Glomerular endothelial cell (primary cell): ENCODE measurements around the gene GALNT1. TPM values are rescaled to one million over a fixed set of nuclear protein-coding genes. Genes with fewer than 3 reads are reported as not detected.

ENCODE experiments used
- DNase-seq: peaks from one replicate; pipeline ENCODE4 v3.0.0-alpha.2; 2011; ENCODE audit warnings: low read depth, low spot score; ENCODE audit errors: extremely low read depth
- total RNA-seq: library from RNA; depleted of rRNA; stranded (reverse); fragments of >200 nt; gene quantifications from 2 replicates; pipeline ENCODE4 v1.2.3, GENCODE V29; 2015

GALNT1 gene
- total RNA-seq, 1 donor from 2014 or later: 183 TPM

DNA sequence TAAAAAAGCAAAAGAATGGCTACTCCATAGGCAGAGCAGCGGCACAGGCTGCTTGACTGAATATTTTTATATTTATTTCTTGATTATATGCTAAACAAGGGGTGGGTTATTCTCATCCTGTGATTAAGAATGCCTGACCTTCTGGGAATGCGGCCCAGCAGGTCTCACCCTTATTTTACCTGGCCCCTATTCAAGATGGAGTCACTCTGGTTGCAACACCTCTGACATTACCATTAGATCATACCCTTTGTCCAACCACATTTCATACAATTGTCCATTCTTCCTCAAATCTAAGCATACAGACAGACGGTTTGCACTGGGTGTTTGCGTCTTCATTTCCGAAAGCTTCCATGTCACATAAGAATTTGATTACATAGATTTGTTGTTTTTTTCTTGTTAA, 168.2 kb downstream of the GALNT1 start:
- DNase-seq: no peak

DNA sequence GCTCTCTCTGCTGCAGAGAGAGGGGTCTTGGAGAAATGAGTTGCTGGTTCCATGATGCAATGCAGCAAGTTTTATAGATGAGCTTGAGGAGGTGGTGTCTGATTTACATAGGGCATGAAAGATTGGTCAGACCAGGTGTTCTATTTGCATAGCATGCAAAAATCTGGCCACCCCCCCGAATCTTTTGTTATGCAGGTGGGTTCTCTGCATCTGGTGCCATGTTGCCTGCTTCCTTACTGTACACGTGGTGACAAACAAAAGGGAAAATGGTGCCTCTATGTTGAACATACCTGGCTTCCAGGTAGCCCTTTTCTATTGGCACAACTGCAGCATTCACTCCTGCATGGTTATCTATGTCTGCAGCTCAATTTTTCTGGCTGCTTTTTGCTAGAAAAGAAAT, 169.4 kb downstream of the GALNT1 start:
- no peak for DNase-seq

DNA sequence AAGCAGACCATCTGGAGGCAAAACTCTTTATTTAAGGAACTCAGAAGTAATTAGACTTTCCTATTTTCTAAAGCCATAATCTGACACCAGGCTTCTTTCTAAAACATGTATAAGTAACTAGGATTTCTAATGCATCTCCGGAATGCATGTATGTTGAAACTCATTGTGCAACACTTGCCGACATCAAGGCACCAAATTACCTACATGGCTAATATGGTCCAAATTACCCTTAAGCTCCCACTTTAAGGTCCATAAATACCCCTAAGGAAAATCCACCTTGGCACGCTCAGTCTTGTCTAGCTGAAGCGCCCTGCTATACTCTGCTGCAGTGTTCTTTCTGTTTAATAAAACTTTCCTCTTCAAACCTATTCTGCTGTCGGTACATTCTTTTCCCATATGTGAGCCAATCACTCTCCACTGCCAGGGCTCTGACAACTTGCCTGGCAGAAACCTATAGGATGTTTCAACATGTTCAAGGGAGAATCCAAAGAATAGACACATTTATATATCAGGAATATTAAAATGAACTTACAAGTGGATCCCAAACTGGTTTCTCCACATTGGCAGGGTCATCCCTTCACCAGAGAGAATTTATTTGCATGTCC, 171.9 kb downstream of the GALNT1 start:
- no peak for DNase-seq

DNA sequence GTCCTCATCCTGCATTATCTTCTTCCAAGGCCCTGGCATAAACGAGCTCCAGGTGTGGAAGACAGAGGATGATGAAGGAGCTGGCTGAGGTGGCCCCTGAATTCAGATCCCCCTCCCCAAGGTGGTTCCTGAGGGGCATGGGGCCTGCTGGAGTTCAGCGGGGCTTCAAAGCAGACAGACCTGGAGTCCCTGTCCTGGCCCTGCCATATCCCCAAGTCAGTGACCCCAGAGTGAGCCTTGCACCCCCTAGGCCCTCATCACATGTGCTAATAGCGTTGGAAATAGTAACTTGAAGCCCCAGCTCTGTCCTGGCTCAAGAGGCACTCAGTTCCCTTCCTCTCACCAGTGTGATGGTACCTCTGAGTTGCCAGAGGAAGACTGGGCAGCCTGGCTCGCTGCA, 172.9 kb downstream of the GALNT1 start:
- no peak for DNase-seq

DNA sequence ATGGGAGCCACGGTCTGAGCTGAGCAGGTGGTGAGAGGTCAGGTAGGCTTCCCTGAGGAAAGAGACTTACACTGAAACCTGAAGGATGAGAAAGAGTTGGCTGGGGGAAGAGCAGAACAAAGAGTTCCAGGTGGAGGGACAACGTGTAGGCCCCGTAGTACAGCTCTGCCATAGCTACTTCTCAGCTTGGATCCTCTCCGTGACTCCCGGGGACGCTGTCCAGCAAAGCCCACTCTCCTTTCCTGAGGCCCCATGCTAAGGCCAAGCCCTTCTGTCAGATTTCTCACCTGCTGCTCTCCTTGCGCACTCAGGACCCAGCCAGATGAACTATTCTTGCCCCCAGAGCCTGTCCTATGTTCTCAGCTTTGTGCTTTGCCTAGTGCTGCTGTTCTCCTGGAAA, 173.8 kb downstream of the GALNT1 start:
- no peak for DNase-seq

DNA sequence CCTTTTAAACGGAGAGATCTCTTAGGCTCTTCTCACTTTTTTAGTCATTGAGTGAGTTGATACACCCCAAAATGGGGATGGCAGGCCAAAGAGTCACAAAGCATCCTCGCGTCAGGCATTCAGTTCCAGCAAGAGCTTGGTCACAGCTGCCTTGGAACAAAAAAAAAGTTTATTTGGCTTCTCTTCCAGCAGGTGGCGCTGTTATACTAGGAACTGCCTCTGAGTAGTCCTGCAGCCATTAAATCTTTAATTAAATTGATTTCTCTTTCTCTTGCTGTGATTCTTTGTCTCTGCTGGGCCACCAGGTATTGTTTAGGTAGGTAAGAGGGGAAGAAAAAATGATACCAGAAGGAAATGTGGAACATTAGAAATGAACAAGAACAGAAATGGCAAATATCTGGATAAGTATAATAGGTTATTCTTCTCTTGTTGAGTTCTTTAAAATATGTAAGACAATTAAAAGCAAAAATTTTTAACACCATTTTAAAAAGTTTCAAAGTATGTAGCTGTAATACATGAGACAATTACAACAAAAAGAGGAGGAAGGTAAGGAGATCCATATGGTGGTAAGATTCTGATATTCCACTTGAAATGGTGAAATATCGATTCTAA, 175.1 kb downstream of the GALNT1 start:
- DNase-seq: peak; percentile 42

Other genes with a start within 250 kb of the GALNT1 start
- 22.4 and 25.4 TPM in 2 replicates for gene ZNF24, start 237.3 kb upstream of the GALNT1 start, total RNA-seq
- 0.23 and 0.53 TPM in 2 replicates for gene ZNF396, start 204.4 kb upstream of the GALNT1 start, total RNA-seq
- 12.8 and 30.8 TPM in 2 replicates for gene INO80C, start 83.8 kb upstream of the GALNT1 start, total RNA-seq